Measurements from ENCODE around the gene CDH4. TPM values are rescaled to one million over a fixed set of nuclear protein-coding genes. Genes with fewer than 3 reads are reported as not detected.

The CDH4 gene
- total RNA-seq, 1 donor from 2014 or later: 39.7 TPM

DNA sequence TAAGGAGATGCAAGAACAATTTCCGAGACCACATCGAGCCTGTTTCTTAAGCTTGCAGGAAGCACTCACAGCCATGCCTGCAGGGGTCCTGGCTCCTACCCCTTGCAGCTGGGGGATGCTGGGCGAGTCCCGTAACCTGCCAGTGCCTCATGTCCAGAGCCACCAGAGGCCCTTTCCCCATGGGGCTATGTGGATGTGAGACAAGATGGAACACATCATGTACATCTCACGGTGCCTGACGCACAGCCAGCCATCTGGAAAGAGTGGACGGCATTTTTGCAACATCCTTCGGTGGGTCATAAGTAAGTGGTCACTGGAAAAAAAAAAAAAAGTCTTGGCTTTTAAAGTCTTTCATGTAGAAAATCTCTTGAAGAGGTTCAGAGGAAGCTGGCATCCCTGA lies 72.8 kb downstream of the CDH4 start:
- H3K4me3 ChIP-seq (ENCODE audit: low read depth, low read length): no peak overlapping the region
- TF ChIP-seq, protein P1, sequence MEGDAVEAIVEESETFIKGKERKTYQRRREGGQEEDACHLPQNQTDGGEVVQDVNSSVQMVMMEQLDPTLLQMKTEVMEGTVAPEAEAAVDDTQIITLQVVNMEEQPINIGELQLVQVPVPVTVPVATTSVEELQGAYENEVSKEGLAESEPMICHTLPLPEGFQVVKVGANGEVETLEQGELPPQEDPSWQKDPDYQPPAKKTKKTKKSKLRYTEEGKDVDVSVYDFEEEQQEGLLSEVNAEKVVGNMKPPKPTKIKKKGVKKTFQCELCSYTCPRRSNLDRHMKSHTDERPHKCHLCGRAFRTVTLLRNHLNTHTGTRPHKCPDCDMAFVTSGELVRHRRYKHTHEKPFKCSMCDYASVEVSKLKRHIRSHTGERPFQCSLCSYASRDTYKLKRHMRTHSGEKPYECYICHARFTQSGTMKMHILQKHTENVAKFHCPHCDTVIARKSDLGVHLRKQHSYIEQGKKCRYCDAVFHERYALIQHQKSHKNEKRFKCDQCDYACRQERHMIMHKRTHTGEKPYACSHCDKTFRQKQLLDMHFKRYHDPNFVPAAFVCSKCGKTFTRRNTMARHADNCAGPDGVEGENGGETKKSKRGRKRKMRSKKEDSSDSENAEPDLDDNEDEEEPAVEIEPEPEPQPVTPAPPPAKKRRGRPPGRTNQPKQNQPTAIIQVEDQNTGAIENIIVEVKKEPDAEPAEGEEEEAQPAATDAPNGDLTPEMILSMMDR (IDR thresholded peaks at IDR 0.05; ENCODE audit: insufficient read depth, low read length, poor library complexity, severe bottlenecking): no peak

DNA sequence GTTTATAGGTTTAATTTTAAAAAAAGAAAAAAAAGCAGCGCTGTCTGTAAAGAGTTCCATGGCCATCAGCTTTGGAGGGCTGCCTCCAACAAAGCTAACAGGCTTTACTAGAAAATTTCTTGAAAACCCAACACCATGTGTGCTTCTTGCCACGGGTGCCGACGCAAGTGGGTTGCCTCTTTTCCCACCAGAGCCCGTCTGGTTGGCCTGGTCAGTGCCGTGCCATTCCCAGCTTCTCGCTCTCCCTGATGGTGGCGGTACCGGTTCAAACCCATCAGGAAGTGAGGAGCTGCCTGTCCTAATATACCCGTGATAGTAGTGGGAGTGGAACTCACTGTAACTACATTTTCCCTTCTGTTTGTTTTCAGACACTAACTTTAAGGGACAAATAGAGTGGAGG lies 73.7 kb downstream of the CDH4 start:
- TF ChIP-seq, protein P1 (IDR thresholded peaks at IDR 0.05; ENCODE audit: insufficient read depth, low read length, poor library complexity, severe bottlenecking): no peak
- no peak overlapping the region for H3K4me3 ChIP-seq (ENCODE audit: low read depth, low read length)
- H3K27me3 ChIP-seq (ENCODE audit: control insufficient read depth, insufficient read depth, low read length): no peaks in the 10 kb centered on the region
- no peaks in the 10 kb centered on the region for H3K36me3 ChIP-seq (ENCODE audit: control insufficient read depth, insufficient read depth, low read length)
- DNase-seq (ENCODE audit: low read depth): no peak

More for the DNA sequence above, 72.8 kb downstream of the CDH4 start:
- Histone ChIP-seq H3K36me3 (ENCODE audit: control insufficient read depth, insufficient read depth, low read length) (no peaks in the 10 kb centered on the region), H3K27me3 (ENCODE audit: control insufficient read depth, insufficient read depth, low read length) (no peaks in the 10 kb centered on the region)
- no peak for DNase-seq (ENCODE audit: low read depth)

DNA sequence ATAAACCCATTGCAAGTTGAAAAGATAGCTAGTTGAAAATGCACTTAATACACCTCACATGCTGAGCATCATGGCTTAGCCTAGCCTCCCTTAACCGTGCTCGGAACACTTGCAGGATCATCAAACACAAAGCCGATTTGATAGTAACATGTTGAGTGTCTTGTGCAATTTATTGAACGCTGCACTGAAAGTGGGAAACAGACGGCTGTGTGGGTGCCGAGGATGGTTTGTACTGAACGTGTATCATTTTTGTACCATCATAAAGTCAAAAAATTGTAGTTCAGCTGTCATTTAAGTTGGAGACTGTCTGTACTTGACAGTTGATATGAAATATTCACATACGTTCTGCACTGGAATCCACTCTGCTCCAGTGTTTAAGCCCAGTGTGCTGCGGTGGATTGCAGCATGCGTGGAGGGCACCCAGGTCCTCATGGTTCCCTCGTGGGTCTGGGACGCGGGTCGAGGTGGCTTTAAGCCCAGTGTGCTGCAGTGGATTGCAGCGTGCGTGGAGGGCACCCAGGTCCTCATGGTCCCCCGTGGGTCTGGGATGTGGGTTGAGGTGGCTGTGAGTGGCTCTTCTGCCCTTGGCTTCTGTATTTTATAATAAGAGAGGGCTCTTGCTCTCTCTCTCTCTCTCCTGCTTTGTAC lies 77.0 kb downstream of the CDH4 start:
- no peak for DNase-seq (ENCODE audit: low read depth)
- no peak overlapping the region for H3K4me3 ChIP-seq (ENCODE audit: low read depth, low read length)
- no peaks in the 10 kb centered on the region for H3K36me3 ChIP-seq (ENCODE audit: control insufficient read depth, insufficient read depth, low read length)
- no peaks in the 10 kb centered on the region for H3K27me3 ChIP-seq (ENCODE audit: control insufficient read depth, insufficient read depth, low read length)
- TF ChIP-seq, protein P1 (IDR thresholded peaks at IDR 0.05; ENCODE audit: insufficient read depth, low read length, poor library complexity, severe bottlenecking): no peak

DNA sequence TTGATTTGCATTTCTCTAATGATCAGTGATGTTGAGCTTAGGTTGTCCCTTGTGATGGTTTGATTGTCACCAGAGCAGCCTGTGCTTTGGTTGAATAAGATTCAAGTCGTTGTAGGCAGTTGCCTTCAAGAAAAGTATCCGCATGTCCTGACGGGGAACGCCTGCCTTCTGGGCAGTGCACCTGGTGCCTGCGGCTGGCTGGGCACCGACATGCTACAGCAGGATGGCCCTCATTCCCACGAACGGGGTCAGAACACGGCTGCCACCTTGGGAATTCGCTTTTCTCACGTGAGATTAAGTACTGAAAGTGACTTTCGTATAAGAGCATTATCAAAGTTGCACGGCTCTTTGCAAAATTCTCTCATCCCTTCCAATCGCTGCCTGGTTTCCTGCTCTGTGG lies 78.4 kb downstream of the CDH4 start:
- Histone ChIP-seq H3K36me3 (ENCODE audit: control insufficient read depth, insufficient read depth, low read length) (no peaks in the 10 kb centered on the region), H3K27me3 (ENCODE audit: control insufficient read depth, insufficient read depth, low read length) (no peaks in the 10 kb centered on the region), H3K4me3 (ENCODE audit: low read depth, low read length) (no peak overlapping the region)
- DNase-seq (ENCODE audit: low read depth): no peak
- TF ChIP-seq, protein P1 (IDR thresholded peaks at IDR 0.05; ENCODE audit: insufficient read depth, low read length, poor library complexity, severe bottlenecking): no peak

DNA sequence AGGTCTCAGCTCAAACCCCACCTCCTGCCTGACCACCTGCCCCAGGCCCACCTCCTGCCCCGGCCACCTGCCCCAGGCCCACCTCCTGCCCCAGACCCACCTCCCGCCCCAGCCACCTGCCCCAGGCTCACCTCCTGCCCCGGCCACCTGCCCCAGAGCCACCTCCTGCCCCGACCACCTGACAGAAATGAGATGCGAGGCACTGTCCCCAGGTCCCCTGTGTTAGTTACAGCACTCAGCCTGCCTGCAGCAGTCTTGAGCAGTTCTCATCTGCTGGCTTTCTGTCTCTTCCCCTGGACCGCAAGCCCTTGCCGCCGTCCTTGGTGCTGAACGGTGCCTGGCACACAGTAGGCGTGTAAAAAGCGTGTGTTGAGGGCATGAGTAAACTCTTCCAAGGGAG lies 79.5 kb downstream of the CDH4 start:
- Histone ChIP-seq H3K4me3 (ENCODE audit: low read depth, low read length) (no peak overlapping the region), H3K27me3 (ENCODE audit: control insufficient read depth, insufficient read depth, low read length) (no peaks in the 10 kb centered on the region), H3K36me3 (ENCODE audit: control insufficient read depth, insufficient read depth, low read length) (no peaks in the 10 kb centered on the region)
- no peak for DNase-seq (ENCODE audit: low read depth)
- TF ChIP-seq, protein P1 (IDR thresholded peaks at IDR 0.05; ENCODE audit: insufficient read depth, low read length, poor library complexity, severe bottlenecking): no peak
